GM18951 (cell line): ENCODE measurements around the gene TGIF1.

Experiments
- POLR2A ChIP-seq: IDR thresholded peaks from 4 replicates; pipeline ENCODE4 v1.6.1; 2011; ENCODE audit warnings: mild to moderate bottlenecking; ENCODE audit not compliant: insufficient read length, insufficient read depth; ENCODE audit errors: extremely low read depth
- in situ Hi-C: fragments of 300-500 bp; cut with MboI; formaldehyde crosslinking; loops from one replicate; pipeline ENCODE4 v1.12.0; 2022; ENCODE audit warnings: low sequenced_read_pairs, mixed read lengths, inconsistent platforms; ENCODE audit not compliant: unreplicated experiment

The TGIF1 gene

DNA sequence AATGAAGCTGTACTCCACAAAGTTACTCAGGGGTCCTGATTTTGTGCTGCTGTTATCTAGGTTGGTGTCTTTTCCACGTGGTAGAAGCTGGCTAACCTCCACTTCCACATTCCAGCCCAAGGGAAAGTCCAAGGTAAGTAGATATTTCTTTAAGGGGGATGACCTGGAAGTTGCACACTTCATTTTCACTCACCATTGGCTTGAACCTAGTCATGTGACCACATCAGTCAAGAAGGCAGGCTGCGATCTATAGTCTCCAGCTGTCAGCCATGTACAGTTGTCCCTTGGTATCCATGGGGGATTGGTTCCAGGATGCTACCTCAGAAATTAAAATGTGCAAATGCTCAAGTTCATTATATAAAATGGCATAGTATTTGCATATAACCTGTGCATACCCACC, 31.9 kb upstream of the TGIF1 start:
- in situ Hi-C loops = no loop called here
- no peak for TF ChIP-seq POLR2A

DNA sequence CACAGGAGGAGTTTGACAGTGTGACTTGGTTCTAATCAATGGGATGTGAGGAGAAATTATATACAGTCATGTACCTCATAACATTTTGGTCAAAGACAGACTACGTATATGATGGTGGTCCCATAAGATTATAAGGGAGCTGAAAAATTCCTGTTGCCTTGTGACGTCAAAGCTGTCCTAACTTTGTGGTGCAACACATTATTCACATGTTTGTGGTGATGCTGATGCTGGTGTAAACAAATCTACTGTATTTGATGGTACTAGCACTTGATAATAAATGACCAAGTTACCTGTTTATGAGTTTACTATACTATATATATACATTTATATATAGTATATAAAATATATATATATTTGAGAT, 29.1 kb upstream of the TGIF1 start:
- in situ Hi-C loops = no loop called here
- TF ChIP-seq POLR2A = no peak

DNA sequence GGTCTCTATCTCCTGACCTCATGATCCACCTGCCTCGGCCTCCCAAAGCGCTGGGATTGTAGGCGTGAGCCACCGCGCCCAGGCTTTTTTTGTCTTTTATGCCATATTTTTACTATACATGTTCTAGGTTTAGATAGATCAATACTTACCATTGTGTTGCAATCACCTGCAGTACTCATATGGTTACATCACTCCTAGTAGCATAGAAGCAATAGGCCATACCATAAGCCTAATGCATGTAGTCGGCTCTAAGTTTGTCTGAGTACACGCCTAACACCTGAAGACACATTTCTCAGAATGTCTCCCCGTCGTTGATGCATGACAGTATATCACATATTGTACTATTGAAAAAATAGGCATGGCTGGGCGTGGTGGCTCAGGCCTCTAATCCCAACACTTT, 27.1 kb upstream of the TGIF1 start:
- in situ Hi-C loops = no loop called here
- TF ChIP-seq POLR2A = no peak

DNA sequence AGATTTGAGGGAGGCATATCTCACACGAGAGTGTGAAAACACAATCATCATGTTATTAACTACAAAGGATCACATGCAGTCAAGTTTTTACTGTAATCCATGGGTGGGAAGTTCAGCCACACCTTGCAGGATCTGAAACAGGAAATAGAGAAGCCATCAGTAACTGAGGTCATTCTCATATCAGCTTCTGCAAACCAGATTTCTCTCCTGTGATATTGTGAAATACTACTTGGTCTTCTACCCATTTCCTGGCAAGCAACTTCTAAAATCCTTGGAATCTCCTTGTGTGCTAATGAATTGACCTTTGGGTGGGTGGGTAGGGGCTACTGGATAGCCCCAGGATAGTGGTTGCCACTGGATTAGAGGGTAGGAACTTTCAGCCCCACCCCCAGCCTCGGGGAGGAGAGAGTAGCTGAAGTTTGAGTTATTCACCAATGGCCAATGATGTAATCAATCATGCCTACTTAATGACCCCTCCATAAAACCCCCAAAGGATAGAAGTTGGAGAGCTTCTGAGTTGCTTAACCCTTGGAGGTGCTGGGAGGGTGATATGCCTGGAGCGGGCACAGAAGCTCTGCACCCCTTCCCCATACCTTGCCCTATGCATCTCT, 25.6 kb upstream of the TGIF1 start:
- in situ Hi-C loops = no loop called here
- TF ChIP-seq POLR2A = no peak

DNA sequence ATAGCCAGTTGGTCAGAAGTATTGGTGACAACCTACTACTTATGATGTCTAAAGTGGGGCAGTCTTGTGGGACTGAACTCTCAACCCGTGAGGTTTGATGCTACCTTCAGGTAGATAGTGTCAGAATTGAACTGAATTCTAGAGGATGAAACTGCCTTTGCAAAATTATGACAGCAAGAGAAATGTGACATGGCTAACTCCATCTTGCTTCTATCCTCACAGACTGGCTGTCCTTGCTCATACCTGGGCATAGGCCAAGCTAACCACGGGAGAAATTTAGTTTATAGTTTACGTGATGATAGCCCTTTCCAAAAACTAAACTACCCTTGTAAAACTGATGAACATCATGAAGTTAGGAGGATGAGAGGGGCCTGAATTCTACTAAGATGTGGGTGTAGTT, 24.9 kb upstream of the TGIF1 start:
- in situ Hi-C loops = no loop called here
- TF ChIP-seq POLR2A = no peak

DNA sequence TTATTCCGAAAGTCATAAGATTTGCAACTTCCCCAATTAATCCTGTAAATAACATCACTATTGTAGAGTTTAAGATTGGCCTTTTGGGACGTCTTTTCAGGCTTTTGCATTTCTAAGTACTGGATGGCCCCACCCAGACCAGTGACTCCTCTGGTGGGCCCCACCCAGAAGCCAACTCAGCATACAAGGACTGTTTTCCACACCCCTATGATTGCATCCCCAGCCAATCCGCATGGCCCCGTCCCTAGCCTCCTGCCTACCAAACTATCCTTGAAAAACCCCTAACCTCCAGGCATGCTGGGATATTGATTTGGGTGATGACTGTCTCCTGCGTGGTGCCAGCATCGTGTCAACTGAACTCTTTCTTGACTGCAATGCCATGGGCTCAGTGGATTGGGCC, 24.5 kb upstream of the TGIF1 start:
- in situ Hi-C loops = no loop called here
- no peak for TF ChIP-seq POLR2A

DNA sequence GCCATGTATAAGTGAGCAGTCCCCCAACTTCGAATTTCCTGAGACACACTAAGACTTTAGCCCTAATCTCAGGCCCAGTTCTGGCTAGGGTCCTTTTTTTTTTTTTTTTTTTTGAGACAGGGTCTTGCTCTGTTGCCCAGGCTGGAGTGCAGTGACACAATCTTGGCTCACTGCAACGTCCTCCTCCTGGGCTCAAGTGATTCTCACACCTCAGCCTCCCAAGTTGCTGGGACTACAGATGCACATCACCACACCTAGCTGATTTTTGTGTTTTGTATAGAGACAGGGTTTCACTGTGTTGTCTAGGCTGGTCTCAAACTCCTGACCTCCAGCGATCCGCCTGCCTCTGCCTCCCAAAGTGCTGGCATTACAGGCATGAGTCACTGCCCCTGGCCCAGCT, 23.9 kb upstream of the TGIF1 start:
- in situ Hi-C loops = no loop called here
- TF ChIP-seq POLR2A = no peak

DNA sequence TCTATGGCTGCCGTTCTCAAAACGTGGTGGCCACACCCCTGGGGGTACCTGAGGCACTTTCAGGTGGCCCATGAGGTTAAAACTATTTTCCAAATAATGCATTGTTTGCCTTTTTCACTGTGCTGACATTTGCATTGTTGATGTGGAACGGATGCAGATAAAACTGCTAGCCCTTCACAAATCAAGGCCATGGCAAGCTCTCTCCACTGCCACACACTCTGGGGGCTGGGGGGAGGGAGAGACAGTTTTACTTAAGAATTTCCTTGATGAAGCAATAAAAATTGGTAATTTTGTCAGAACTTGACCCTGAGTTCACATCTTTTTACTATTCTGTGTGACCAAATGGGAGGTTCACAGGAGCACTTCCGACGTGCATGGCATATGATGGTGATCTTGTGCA, 22.0 kb upstream of the TGIF1 start:
- TF ChIP-seq POLR2A = no peak
- in situ Hi-C loops = no loop called here

DNA sequence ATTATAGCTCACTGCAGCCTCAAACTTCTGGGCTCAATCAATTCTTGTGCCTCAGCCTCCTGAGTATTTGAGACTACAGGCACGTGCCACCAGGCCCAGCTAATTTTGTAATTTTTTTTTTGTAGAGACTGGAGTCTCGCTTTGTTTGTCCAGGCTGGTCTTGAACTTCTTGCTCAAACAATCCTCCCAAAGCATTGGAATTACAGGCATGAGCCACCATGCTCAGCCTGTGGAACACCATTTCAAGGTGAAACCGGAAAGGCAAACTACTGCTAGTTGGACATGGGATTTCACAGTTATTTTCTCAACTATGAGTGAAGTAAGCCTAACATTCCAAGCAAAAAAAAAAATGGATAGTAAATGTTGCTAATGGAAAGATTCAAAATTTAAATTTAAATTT, 20.9 kb upstream of the TGIF1 start:
- no peak for TF ChIP-seq POLR2A
- in situ Hi-C loops = no loop called here

DNA sequence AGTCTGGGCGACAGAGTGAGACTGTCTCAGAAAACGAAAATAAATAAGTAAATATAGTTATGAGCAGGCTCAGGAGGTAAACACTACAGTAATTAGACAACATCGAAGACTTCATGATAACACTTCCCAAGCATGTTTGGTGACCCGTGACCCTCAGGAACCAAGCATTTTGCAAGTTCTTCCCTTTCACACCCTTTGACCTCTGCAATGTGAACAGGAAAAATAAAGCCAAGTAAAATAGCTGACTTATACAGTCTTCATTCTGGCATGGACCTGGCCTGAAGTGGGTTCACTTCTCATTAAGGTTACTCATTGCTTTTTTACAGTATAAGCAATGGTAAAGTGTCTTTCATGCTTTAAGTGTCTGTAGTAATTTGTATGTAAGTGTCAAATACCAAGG, 15.3 kb upstream of the TGIF1 start:
- in situ Hi-C loops = no loop called here
- no peak for TF ChIP-seq POLR2A

DNA sequence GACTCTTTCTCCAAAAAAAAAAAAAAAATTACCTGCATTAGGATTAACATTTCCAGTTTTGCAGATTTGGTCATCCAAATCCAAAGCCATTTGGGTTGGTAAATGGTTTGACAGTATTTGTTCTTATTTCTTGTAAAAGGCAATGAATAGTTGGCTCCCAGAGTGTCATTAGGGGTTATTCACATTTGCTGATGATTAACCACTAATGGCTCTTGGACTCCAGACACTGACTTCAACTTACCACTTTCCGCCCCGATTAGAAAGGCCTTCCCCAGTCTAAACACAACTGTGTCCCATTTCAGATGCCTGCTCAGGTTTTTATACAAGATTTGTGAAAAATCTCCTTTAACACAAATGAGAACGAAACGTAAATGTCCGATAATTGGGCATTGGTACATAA, 9.6 kb upstream of the TGIF1 start:
- in situ Hi-C loops = no loop called here
- no peak for TF ChIP-seq POLR2A

DNA sequence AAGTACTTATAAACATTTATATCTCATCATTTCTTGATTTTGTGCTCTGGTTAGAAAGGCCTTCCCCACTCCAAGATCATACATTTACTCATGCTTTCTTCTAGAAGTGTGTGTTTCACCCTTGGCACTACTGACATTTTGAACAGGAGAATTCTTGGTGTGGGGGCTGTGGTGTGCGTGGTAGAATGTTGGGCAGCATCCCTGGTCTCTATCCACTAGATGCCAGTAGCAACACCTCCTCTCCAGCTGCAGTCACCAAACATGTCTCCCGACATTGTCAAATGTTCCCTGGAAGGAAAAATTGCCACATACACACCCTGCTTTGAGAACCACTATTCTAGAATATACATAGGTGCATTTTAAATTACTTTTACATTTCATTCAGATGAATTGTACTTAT, 8.7 kb upstream of the TGIF1 start:
- no peak for TF ChIP-seq POLR2A
- in situ Hi-C loops = no loop called here

DNA sequence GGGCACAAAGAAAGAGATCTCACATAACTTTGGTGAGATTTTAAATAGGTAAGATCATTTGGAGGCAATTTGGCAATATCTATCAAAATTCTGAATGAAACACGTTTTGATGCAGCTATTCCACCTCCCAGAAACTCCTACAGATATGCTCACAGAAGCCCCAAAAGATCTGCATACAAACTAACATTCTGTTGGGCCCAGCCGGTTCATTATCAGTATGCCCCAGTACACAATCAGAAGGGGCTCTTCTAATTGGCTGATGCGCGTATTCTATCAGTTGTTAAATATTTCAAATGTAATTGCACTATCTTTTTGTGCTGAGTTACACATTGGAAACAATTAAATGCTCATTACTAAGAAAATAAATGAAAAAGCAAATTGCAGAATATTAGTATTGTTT, 7.1 kb upstream of the TGIF1 start:
- TF ChIP-seq POLR2A = no peak
- in situ Hi-C loops = no loop called here

DNA sequence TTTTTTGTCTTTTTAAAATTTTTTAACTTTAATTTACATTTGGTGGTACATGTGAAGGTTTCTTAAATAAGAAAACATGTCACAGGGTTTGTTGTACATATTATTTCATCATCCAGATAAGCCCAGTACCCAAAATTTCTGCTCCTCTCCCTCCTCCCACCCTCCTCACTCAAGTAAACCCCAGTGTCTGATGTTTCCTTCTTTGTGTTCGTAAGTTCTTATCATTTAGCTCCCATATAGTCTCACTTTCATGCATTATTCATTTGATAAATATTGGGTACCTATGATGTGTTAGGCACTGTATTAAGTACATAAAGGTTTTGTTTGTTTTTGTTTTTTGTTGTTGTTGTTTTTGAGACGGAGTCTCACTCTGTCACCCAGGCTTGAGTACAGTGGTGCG, 5.7 kb upstream of the TGIF1 start:
- TF ChIP-seq POLR2A = no peak
- in situ Hi-C loops = no loop called here

DNA sequence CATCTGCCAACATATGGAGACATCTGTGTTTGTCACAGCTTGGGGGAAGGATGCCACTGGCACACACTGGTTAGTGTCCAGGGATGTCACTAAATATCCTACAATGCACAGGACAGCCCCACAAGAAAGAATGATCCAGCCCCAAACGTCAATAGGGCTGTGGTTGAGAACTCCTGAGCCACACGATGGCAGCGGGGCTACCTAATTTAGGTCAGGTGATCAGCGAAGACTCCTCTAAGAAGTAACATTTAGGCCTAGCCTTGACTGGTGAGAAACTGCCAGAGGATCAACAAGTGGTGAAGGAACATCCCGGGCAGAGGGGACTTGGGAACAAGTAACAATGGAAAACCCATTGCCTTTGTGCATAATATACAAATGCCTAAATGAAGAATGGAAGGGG, 5.0 kb upstream of the TGIF1 start:
- in situ Hi-C loops = no loop called here

More for the DNA sequence above, 5.0 kb upstream of the TGIF1 start:
- TF ChIP-seq POLR2A = no peak
